WI38 (cell line): ENCODE measurements around the gene MINDY4.

ENCODE experiments used
- H3K4me3 ChIP-seq: 2 replicates; pipeline ENCODE4 v1.5.1; 2011; ENCODE audit warnings: low read depth, mild to moderate bottlenecking, control low read depth, low read length
- TF ChIP-seq, protein P1 (sequence below): IDR thresholded peaks from 2 replicates; pipeline ENCODE4 v1.5.1; 2012; ENCODE audit warnings: low read depth, mild to moderate bottlenecking, control low read depth, low read length

MINDY4 gene

DNA sequence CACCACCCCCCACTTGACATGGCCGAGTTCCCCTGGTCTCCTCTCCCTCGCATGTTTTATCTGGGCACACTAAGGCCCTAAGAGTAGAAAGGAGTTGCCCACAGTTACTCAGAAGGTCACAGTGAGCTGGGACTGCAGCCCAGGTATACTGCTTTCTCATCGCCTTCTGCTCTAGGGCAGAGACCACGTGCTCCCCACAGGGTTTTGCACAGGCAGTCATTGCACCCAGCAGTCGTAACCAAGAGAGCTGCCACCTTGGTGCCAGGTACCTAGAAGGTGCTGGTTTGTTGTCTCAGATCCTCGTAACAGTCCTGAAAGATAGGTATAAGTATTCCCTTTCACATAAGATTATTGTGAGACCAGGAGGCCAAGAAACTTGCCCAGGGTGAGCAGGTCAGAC lies 1.8 kb downstream of the MINDY4 start:
- TF ChIP-seq, protein P1, sequence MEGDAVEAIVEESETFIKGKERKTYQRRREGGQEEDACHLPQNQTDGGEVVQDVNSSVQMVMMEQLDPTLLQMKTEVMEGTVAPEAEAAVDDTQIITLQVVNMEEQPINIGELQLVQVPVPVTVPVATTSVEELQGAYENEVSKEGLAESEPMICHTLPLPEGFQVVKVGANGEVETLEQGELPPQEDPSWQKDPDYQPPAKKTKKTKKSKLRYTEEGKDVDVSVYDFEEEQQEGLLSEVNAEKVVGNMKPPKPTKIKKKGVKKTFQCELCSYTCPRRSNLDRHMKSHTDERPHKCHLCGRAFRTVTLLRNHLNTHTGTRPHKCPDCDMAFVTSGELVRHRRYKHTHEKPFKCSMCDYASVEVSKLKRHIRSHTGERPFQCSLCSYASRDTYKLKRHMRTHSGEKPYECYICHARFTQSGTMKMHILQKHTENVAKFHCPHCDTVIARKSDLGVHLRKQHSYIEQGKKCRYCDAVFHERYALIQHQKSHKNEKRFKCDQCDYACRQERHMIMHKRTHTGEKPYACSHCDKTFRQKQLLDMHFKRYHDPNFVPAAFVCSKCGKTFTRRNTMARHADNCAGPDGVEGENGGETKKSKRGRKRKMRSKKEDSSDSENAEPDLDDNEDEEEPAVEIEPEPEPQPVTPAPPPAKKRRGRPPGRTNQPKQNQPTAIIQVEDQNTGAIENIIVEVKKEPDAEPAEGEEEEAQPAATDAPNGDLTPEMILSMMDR: no peak
- H3K4me3 ChIP-seq: no peak overlapping the region

DNA sequence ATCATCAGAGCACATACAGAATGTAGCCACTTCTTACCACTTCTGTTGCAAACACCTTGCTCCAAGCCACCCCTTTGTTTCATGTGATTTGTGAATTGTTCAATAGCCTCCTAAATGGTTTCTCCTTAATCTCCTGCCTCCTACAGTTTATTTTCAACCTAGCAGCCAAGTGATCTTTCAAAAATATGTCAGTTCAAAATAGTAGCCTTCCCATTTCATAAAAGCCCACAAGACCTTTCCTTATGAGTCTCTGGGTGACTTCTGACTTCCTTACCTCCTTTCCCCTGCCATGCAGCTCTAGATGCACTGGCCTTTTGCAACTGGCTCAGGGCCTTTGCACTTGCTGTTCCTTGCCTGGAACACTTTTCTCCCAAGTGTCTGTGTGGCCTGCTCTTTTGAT lies 4.8 kb downstream of the MINDY4 start:
- TF ChIP-seq, protein P1: no peak
- no peak overlapping the region for H3K4me3 ChIP-seq

DNA sequence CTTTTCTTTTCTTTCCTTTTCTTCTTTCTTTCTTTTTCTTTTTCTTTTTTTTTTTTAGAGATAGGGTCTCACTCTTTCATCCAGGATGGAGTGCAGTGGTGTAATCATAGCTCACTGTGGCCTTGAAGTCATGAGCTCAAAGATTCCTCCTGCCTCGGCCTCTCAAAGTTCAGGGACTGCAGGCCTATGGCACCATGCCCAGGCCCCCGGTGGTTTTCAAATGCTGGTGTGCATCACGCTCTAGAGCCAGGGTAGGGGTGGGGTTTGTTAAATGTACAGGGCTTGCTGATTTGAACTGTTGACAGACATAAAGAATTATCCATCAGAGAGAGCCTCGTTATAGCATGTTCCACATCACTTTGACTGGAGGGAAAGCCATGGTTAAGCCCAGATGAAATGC lies 5.8 kb downstream of the MINDY4 start:
- TF ChIP-seq, protein P1: no peak
- H3K4me3 ChIP-seq: no peak overlapping the region

DNA sequence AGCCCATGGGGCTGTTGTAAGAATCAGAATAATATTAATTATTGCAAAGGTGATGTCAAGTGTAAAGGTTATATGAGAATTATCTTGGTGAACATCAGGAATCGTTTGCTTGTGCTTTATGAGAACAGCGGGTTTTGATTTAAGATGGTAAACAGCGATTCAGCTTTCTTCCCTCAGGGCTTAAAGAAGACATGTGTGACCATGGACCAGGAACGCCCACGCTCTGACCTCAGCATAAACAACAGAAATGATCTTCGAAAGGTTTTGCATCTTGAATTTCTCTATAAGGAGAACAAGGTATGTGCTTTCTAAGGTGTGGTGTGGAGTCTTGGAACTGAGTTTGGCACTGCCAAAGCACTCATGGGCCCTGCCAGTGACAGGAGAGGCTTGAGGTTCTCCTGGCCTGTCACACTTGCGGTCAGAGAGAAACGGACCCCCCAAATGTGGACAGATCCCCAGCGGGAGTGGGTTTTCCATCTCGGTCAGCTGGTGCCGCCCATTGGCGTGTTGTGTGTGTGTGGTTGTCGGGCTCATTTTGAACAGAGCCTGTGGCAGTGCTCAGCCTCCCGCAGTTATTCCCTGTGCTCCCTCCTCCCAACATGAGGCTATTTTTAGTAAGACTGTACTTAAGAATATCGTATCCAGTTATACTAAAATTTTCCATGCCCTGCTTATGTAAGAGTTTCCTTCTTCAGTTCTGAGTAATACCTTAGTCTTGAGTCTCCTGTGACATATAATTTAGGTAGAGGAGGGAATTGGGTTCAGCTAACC lies 7.2 kb downstream of the MINDY4 start:
- H3K4me3 ChIP-seq: no peak overlapping the region
- TF ChIP-seq, protein P1: no peak

DNA sequence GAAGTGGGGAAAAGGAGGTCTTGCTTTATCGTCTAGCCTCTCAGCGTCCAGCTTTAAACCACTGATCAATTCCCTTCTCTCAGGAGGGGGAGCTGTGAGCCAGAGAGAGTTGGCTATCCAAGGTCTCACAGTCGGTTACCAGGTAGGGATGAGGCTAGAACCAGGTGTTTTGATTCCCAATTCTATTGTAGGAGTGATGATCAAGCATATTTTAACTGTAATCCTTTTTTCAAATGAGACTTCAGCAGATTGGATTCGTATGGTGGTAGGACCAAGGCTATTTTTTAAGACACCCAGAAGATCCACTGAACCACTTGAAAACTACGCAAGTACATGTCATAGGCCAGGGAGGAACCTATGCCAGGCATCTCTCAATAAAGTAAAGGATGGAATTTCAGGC lies 8.4 kb downstream of the MINDY4 start:
- no peak overlapping the region for H3K4me3 ChIP-seq
- TF ChIP-seq, protein P1: no peak

DNA sequence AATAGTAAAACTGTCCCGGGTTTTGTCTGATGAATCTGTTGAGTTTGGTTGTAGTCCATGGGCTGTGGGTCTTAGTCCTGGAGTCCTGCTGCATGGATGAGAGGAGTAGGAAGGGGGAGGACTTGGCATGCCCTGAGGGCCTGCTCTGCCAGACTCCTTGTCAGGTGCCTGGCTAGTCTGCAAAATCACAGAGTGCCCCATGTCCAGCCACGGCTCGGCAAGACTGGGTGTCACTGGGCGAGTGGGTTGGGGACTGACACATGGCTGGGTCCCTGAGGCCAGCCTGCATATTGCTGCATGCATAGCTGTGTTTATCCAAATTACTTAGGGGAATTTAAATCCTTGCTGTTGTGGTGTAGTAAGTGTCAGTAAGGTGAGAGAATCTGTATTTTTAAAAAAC lies 9.7 kb downstream of the MINDY4 start:
- TF ChIP-seq, protein P1: no peak
- no peak overlapping the region for H3K4me3 ChIP-seq

DNA sequence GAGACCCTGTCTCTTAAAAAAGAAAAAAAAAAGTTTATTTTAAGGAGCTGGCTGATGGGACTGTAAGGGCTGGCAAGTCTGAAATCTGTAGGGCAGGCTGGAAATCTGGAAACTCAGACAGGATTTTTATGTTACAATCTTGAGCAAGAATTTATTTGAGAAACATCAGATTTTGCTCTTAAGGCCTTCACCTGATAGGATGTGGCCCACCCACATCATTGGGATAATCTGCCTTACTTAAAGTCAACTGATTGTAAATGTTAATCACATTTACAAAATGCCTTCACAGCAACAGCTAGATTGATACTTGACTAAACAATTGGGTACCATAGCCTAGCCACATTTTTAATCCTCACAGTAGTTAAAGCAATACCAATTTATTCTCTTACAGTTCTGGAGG lies 11.5 kb downstream of the MINDY4 start:
- no peak overlapping the region for H3K4me3 ChIP-seq
- TF ChIP-seq, protein P1: no peak
